HG02852 (cell line): Measurements from ENCODE around the gene CCDC71L.
"Not testable (repeated sequence)": the region's sequence is repeated elsewhere in the genome, so short reads cannot be mapped to it uniquely, and the experiment has no call there.

Source experiments
- ATAC-seq: cut with Tn5 transposase; IDR thresholded peaks from one replicate; pipeline ENCODE4 v1.9.1; 2021; ENCODE audit warnings: mild to moderate bottlenecking, moderate library complexity; ENCODE audit not compliant: unreplicated experiment

CCDC71L gene

DNA sequence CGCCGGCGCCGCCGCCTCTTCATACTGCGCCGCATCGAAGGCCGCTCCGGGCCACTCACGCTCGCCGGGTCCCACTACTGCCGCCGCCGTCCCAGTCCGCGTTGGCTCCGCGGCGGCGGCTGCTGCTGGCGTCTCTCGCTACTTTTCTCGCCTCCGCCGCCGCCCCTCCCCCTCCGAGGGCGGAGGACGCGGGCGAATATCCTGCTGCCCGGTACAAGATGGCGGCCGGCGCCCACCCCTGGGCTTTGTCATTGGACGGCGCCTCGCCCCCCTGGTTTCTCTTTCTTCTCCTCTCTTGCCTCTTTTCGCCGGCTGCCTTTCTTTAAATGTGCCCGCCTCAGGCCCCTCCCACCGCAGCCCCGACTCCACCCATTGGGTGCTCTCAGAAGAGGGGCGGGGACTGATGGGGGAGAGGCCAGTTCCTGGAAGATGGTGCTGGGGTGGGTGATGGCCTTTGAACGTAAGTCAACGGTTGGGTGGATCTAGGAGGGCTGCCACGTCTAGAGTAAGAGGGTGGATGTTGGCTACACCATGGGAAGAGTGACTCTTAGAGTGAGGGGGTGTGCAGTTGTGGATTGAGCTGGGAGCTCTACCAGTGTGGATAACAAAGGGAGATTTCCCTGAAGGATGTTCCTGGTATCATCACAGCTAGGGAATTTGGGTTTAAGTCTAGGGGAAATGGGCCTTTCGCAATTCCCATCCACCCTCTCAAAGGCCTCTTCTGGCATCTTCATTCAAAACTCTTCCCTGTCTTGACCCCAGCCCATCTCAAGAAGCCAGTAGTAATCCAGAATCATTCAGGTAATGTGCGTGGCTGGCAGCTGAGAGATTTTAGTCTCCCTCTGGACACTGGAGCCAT lies at the start of gene CCDC71L:
CCDC71L (minus strand) TSS at position 297 of the 859 bp plus-strand sequence; CDS start at position 35, 262 bp downstream.
- peak; percentile 79 for ATAC-seq

- ATAC-seq: not testable (repeated sequence)
Measured at GRCh38 chr7:106709604-106710003, 48.6 kb upstream of the CCDC71L start.

GRCh38 chr7:106704000-106704840 lies 43.3 kb upstream of the CCDC71L start:
- ATAC-seq: no peak

DNA sequence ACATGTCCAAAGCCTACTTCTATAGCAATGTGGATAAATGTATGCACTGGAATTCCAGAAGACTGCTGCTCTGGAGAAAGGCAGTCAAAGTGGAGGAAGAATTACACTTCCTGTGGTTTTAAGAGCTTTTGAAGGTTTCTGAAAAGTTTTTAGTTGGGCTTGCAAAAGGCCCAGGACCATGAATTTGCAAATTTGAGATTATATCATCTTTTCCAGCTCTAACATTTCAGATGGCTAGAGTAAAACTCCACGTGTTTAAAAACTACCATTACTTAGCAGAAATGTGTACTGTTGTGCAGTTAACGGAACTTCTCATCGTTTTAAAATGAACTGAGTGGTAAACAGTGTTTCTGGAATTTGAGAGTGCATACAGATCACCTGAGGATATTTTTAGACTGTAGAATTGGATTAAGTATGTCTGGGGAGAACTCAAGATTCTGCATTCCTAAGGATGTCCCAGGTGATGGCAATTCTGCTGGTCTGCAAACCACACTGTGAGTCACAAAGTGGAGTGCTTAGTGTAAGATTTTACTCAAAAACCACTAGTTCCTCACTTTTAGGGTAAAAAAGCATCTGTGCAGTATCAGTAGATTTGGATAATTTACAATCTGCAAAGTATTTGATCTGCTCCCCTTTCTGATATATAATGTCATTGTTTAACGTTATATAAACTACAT lies 32.9 kb upstream of the CCDC71L start:
- ATAC-seq: no peak

DNA sequence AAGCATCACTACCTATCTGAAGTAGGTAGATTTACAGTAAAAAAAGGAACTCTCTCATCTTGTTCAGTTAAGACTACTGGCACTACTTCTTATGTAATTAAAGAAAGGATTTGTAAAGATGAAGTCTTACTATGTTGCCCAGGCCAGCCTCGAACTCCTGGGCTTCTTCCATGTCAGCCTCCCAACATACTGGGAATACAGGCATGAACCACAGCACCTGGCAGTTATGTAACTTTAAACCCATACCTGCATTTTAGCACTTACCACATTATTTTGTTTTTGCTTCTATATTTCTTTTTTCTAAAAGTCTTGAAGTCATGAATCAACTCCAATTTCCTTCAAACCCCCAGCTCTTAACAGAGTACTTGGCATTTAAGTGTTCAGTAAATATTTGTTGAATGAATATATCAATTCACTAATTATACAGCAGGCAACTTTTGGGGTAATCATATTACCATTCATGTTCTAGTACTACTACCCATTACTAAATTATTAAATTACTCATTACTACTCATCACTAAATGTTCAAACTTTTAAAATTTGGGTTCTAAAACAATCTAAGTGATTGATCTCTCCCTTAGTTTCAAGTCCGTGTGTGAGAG lies 31.6 kb upstream of the CCDC71L start:
- ATAC-seq: no peak

DNA sequence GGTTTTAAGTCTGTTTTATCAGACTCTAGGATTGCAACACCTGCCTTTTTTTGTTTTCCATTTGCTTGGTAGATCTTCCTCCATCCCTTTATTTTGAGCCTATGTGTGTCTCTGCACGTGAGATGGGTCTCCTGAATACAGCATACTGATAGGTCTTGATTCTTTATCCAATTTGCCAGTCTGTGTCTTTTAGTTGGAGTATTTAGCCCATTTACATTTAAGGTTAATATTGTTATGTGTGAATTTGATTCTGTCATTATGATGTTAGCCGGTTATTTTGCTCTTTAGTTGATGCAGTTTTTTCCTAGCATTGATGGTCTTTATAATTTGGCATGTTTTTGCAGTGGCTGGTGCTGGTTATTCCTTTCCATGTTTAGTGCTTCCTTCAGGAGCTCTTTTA lies 27.2 kb upstream of the CCDC71L start:
- ATAC-seq: not testable (repeated sequence)

- ATAC-seq: no peak
Measured at GRCh38 chr7:106683941-106684340, 23.0 kb upstream of the CCDC71L start.

DNA sequence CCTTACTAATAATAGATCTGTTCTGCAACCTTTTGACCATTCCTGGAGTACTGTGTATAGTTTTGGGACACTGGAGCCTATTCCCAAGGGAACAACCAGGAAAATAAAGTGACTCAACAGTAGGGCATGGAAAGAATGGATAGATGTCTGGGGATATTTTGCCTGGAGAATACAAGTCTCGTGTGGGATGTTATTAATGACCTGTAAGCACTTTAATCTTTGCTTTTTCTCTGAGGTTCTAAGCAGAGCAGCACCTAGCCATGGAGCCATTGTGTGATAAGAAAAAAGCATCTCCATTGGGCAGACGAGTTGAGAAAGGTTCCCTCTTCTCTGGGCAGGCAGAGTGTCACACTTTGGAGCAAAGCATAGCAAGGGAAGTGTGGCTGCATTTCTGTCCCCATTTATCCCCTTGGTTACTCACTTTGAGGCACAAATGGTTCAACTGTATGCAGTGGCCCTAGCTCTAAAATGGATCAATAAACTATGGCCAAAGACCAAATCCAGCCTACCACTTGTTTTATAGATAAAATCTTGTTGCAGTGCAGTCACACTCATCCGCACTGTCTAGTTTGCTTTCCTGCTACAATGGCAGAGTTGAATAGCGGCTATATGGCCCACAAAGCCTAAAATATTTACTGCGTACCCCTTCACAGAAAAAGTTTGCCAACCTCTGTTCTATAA lies 21.0 kb upstream of the CCDC71L start:
- no peak for ATAC-seq

DNA sequence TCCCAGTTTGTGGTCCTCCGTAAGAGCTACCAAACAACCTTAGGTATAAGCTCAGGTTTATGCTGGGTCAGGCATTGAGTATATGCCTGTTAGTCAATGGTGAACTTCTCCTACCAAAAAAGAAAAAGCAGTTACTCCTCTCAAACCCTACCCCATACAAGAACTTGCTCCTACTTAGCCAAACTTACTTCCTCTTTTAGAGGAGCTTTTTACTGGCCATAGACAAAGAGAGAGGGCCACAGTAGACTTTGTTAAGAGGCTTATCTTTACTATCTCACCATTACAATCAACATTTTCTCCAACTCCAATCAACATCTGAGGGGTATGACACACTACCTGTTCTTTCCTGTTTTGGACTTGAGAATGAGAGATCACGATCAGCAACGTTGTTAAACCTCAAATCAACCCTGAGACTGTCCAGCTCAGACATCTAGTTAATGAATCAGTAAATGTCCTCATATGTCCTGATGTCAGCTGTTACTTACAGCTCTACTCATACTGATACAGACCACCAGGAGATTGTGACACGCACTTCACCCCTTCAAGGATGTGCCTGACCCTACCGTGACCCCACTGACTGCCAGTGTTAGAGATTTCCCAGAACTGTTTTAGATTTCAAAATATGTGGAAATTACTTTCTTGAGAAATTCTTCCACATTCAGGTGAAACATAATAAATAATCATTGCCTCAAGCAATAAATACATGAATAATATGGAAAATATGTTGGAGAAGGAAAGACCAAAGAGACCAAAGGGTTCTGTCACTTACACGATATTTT lies 18.4 kb upstream of the CCDC71L start:
- ATAC-seq: peak; percentile 54

- no peak for ATAC-seq
Measured at GRCh38 chr7:106678795-106679152, 17.8 kb upstream of the CCDC71L start.

DNA sequence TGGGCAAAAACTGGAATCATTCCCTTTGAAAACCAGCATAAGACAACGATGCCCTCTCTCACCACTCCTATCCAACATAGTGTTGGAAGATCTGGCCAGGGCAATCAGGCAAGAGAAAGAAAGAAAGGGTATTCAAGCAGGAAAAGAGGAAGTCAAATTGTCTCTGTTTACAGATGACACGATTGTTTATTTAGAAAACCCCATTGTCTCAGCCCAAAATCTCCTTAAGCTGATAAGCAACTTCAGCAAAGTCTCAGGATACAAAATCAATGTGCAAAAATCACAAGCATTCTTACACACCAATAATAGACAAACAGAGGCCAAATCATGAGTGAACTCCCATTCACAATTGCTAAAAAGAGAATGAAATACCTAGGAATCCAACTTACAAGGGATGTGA lies 15.5 kb upstream of the CCDC71L start:
- not testable (repeated sequence) for ATAC-seq

DNA sequence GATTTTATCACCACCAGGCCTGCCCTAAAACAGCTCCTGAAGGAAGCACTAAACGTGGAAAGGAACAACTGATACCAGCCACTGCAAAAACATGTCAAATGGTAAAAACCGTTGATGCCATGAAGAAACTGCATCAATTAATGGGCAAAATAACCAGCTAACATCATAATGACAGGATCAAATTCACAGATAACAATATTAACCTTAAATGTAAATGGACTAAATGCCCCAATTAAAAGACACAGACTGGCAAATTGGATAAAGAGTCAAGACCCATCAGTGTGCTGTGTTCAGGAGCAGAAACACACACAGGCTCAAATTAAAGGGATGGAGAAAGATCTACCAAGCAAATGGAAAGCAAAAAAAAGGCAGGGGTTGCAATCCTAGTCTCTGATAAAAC lies 12.7 kb upstream of the CCDC71L start:
- ATAC-seq: not testable (repeated sequence)

- ATAC-seq: not testable (repeated sequence)
Measured at GRCh38 chr7:106671930-106672329, 11.0 kb upstream of the CCDC71L start.

DNA sequence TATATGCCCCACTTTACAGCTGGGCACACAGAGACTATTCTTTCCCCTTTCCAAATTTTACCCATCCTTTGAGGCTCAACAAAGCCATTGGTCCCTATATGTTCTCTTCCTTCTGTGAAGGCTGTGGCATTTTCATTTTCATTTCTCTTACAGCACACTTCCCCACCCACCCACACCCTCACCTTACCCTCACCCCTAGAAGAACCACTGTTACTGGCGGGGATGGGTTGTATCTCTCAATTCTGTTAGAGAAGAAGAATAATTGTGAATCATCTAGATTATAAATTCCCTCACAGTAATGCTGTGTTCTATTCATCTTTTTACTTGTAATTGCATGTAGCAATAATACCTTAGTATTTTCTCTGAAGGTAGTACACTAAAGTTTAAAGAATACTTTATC lies 10.2 kb upstream of the CCDC71L start:
- no peak for ATAC-seq

DNA sequence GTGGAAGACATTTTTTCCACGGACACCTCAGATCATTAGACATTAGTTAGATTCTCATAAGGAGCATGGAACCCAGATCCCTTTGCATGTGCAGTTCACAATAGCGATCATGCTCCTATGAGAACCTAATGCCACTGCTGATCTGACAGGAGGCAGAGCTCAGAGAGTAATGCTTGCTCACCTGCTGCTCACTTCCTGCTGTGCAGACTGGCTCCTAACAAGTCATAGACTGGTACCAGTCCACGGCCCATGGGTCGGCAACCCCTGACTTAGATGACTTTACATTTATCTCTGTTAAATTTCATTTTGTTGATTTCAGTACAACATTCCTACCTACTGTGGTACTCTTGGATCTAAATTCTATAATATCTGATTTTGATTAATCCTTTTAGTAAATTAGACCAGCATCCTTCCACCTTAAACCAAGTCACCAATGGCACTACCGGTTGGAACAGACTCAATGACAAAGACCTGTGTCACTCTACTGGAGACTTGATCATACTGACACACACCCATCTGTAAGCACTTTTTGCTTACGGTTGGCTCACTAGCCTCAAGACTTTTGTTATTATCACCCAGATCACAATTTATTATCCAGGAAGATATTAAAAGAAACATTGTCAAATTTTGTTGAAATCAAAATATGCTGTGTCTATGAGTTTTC lies 8.0 kb upstream of the CCDC71L start:
- no peak for ATAC-seq

GRCh38 chr7:106666353-106666752 lies 5.4 kb upstream of the CCDC71L start:
- ATAC-seq: no peak

DNA sequence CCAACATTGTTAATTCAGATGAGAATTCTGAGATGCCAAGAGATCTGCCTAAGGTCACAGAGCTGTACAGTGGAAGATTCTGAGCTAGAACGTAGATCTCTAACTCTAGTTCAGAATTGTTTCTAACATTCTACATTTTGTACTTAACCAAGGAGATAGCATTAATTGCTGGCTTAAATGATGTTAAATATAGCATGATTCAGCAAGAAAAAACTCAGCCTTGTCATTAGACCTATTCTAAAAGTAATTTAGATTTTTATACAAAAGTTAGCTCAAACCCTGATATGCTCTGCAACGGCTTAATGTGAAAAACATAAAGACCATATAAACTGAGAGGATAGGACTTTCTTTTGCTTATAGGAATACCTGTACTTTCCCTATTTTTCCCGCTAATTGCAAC lies 3.4 kb upstream of the CCDC71L start:
- no peak for ATAC-seq

DNA sequence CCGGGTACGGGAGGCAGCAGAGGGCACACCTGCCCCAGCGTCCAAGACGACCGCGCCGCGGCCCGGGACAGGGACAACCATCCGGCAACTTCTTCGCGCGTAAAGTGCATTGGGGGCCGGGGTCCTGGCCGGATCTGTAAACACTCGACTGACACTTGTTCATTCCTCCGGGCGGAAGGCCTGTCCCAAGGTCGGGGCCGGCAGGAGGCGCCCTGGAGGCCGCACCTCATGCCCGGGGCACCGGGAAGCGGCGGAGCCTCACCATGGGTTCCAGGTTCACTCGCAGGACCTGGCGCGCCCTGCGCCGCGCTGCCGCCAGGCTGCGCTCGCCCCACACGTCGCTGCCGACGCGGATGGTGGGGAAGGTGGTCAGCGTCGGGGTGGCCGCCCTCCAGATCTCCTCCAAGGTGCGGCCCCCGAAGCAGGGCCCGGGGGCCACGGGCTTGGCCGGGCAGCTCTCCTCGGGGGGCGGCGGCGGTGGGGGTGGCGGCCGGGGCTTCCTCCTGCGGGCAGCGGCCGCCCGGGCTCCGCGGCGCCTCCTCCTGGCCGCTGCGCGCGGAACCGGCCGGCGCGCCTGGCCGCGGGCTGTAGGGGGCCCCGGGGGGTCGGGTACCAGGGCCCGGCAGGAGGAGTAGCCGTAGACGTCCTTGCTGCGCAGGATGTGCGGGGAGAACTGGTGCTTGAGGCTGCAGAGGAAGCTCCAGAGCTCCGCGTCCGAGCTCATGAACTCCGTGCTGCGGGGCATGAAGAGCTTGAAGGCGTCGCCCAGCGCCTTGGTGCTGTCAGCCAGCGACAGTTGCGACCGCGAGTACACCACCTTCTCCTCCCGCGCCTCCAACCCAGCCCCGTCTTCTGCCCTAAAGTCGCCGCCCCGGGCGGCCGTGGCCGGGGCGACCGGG lies 746 bp downstream of the CCDC71L start:
- ATAC-seq: peak; percentile 67
